H1 (cell line): ENCODE data around the gene GFM1.

Experiments
- CREB1 ChIP-seq: IDR thresholded peaks from 2 replicates; pipeline ENCODE4 v1.6.1; 2012; ENCODE audit warnings: inconsistent platforms
- CTCF ChIP-seq, 3 experiments: IDR thresholded peaks; 1 replicate in 2 of 3; 2 replicates in 1 of 3; pipeline versions ENCODE4 v1.5.1 to v1.6.1; 2011; ENCODE audit warnings: low read length in 3 of 3, mild to moderate bottlenecking in 3 of 3, inconsistent platforms in 2 of 3, low read depth in 1 of 3, moderate library complexity in 1 of 3; ENCODE audit not compliant: insufficient read depth in 1 of 3; ENCODE audit errors: control extremely low read depth in 1 of 3
- EZH2 ChIP-seq: fragments of 200-600 bp; sonication (generic); IDR thresholded peaks from 2 replicates; pipeline ENCODE4 v1.7.1; 2012; ENCODE audit warnings: low read depth, mild to moderate bottlenecking, moderate library complexity, low read length, inconsistent platforms; ENCODE audit not compliant: severe bottlenecking
- FOSL1 ChIP-seq: IDR thresholded peaks from 2 replicates; pipeline ENCODE4 v1.6.1; 2011; ENCODE audit warnings: mild to moderate bottlenecking, low read depth, low read length, moderate library complexity; ENCODE audit not compliant: insufficient read depth
- POLR2A ChIP-seq, 2 experiments: IDR thresholded peaks; 1 replicate in 1 of 2; 2 replicates in 1 of 2; pipeline ENCODE4 v1.6.1; 2011; ENCODE audit warnings: low read depth in 2 of 2, low read length in 2 of 2, mild to moderate bottlenecking in 2 of 2; ENCODE audit errors: control extremely low read depth in 1 of 2
- POU5F1 ChIP-seq: IDR thresholded peaks from 2 replicates; pipeline ENCODE4 v1.6.1; 2011; ENCODE audit warnings: low read depth, mild to moderate bottlenecking, low read length, moderate library complexity
- SIRT6 ChIP-seq: IDR thresholded peaks from one replicate; pipeline ENCODE4 v1.7.1; 2012; ENCODE audit warnings: low read length, inconsistent platforms
- SP1 ChIP-seq: IDR thresholded peaks from 2 replicates; pipeline ENCODE4 v1.6.1; 2011; ENCODE audit warnings: low read depth, low read length
- SP2 ChIP-seq: IDR thresholded peaks from 2 replicates; pipeline ENCODE4 v1.6.1; 2012; ENCODE audit warnings: mild to moderate bottlenecking, low read length, inconsistent platforms
- USF2 ChIP-seq: IDR thresholded peaks from 2 replicates; pipeline ENCODE4 v1.6.1; 2011; ENCODE audit warnings: low read length, improper control_type of control experiment
- ZNF274 ChIP-seq: IDR thresholded peaks from 2 replicates; pipeline ENCODE4 v1.7.0; 2012; ENCODE audit warnings: low read length, borderline replicate concordance; ENCODE audit errors: extremely low read depth
- TF ChIP-seq, protein P1 (sequence below): IDR thresholded peaks from 2 replicates; pipeline ENCODE4 v1.6.1; 2012; ENCODE audit warnings: low read length, inconsistent platforms

DNA sequence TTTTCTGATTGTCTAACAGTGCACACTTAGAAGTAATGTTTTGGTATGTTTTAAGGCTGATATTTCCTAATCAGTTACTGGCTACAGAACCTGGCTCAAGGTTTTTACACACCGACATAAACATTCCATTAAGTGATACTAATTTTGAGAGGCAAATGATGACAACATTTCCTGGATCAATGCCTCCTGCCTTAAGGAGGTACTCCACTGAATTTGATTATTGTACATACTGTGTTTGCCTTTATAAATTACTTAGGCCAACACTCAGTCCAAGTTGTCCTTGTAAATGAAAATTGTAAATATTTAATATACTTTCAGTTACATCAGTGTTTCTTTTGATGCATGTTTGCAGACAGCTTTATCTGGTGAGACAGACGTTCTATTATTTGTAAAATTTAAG, 52.3 kb downstream of the GFM1 start:
- no peak for TF ChIP-seq CTCF (IDR thresholded peaks at IDR 0.05; ENCODE audit: control extremely low read depth in 1 of 3, insufficient read depth in 1 of 3, low read depth in 1 of 3, low read length in 3 of 3)
- TF ChIP-seq SP1, result no peak
- TF ChIP-seq EZH2, result no peak
- TF ChIP-seq ZNF274, result no peak
- TF ChIP-seq POLR2A (IDR thresholded peaks at IDR 0.05; ENCODE audit: control extremely low read depth in 1 of 2, low read depth in 2 of 2, low read length in 2 of 2), result no peak
- TF ChIP-seq SIRT6, result no peak
- no peak for TF ChIP-seq USF2
- no peak for TF ChIP-seq CREB1
- TF ChIP-seq SP2, result no peak
- no peak for TF ChIP-seq POU5F1
- TF ChIP-seq, protein P1, sequence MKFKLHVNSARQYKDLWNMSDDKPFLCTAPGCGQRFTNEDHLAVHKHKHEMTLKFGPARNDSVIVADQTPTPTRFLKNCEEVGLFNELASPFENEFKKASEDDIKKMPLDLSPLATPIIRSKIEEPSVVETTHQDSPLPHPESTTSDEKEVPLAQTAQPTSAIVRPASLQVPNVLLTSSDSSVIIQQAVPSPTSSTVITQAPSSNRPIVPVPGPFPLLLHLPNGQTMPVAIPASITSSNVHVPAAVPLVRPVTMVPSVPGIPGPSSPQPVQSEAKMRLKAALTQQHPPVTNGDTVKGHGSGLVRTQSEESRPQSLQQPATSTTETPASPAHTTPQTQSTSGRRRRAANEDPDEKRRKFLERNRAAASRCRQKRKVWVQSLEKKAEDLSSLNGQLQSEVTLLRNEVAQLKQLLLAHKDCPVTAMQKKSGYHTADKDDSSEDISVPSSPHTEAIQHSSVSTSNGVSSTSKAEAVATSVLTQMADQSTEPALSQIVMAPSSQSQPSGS, result no peak
- TF ChIP-seq FOSL1, result no peak
